AG04449 (cell line): ENCODE results near the gene NTM.

ENCODE experiments used
- CTCF ChIA-PET: fragments of 350-600 bp; formaldehyde crosslinking; extraction: SDS; loops from one replicate; lab custom pipeline; 2021; ENCODE audit warnings: antibody characterized with exemption; lab: Yijun Ruan, JAX
- POLR2A ChIA-PET: fragments of 400-600, 350-600 bp; formaldehyde crosslinking; extraction: SDS; loops from one replicate; lab custom pipeline; 2020; ENCODE audit warnings: antibody characterized with exemption, inconsistent platforms; lab: Yijun Ruan, JAX
- DNase-seq: peaks from one replicate; pipeline ENCODE4 v3.0.0-alpha.2; 2010; ENCODE audit warnings: low read depth, low spot score
- H3K4me3 ChIP-seq: 2 replicates; pipeline ENCODE4 v1.5.1; 2011; ENCODE audit warnings: low read depth, mild to moderate bottlenecking, control low read depth, low read length
- CTCF ChIP-seq: IDR thresholded peaks from one replicate; pipeline ENCODE4 v1.5.1; 2011; ENCODE audit warnings: mild to moderate bottlenecking, moderate library complexity, low read length, control low read depth, inconsistent platforms; ENCODE audit not compliant: insufficient read depth; ENCODE audit errors: missing control alignments

Gene NTM

GRCh38 chr11:132158696-132159095, 788.3 kb downstream of the NTM start:
- POLR2A ChIA-PET: no interaction called here
- DNase-seq: no peak
- no peak for TF ChIP-seq CTCF
- CTCF ChIA-PET: interaction anchor here (0.7 to 2.0 kb wide), 9 partner anchors 9 to 906 kb away, joined by 3 to 12 read pairs (median 3); no protein-coding TSS in a partner anchor
- H3K4me3 ChIP-seq: no peak overlapping the region

GRCh38 chr11:132161403-132162078, 791.1 kb downstream of the NTM start:
- no peak for TF ChIP-seq CTCF
- POLR2A ChIA-PET: no interaction called here
- CTCF ChIA-PET: no interaction called here
- no peak for DNase-seq
- no peak overlapping the region for H3K4me3 ChIP-seq

GRCh38 chr11:132168344-132168981, 798.0 kb downstream of the NTM start:
- no peak for DNase-seq
- CTCF ChIA-PET: interaction anchor here (0.8 to 1.4 kb wide), 3 partner anchors 9 to 12 kb away, joined by 4 to 5 read pairs (median 5); no protein-coding TSS in a partner anchor
- POLR2A ChIA-PET: no interaction called here
- TF ChIP-seq CTCF: no peak
- no peak overlapping the region for H3K4me3 ChIP-seq

GRCh38 chr11:132171031-132171430, 800.6 kb downstream of the NTM start:
- no peak for DNase-seq
- H3K4me3 ChIP-seq: no peak overlapping the region
- no peak for TF ChIP-seq CTCF
- ChIA-PET CTCF (interaction anchor here (1.0 kb wide), 1 partner anchor 12 kb away, joined by 4 read pairs; no protein-coding TSS in a partner anchor), POLR2A (no interaction called here)

GRCh38 chr11:132174362-132175255, 804.2 kb downstream of the NTM start:
- CTCF ChIA-PET: interaction anchor here (0.9 kb wide), 1 partner anchor 23 kb away, joined by 3 read pairs; no protein-coding TSS in a partner anchor
- DNase-seq: no peak
- TF ChIP-seq CTCF: no peak

More at GRCh38 chr11:132174362-132175255, 804.2 kb downstream of the NTM start:
- no peak overlapping the region for H3K4me3 ChIP-seq
- POLR2A ChIA-PET: no interaction called here
